Thoracic aorta (tissue), 2 donors: ENCODE results near the gene HMG20A. TPM values are rescaled to one million over a fixed set of nuclear protein-coding genes. Genes with fewer than 3 reads are reported as not detected.

Experiments used
- ATAC-seq: fragments of 150-250 bp; one replicate; pipeline ENCODE4 v1.8.0; 2017; ENCODE audit warnings: low read depth; ENCODE audit not compliant: insufficient number of reproducible peaks, low FRiP score
- DNase-seq: peaks from one replicate; pipeline ENCODE4 v3.0.0-alpha.2; 2020; ENCODE audit warnings: low spot score
- H3K27ac ChIP-seq, 2 donors: fragments of 200-600 bp; sonication (generic); 1 replicate in 1 of 2; 2 replicates in 1 of 2; pipeline ENCODE4 v1.5.1; 2016; ENCODE audit warnings: mild to moderate bottlenecking in 2 of 2, moderate library complexity in 2 of 2
- H3K27me3 ChIP-seq: fragments of 200-600 bp; sonication (generic); replicated peaks from 2 replicates; pipeline ENCODE4 v1.6.0; 2016; ENCODE audit warnings: mild to moderate bottlenecking; ENCODE audit not compliant: insufficient read depth
- H3K36me3 ChIP-seq: fragments of 200-600 bp; sonication (generic); one replicate; pipeline ENCODE4 v1.5.1; 2016
- H3K4me1 ChIP-seq, 2 donors: fragments of 200-600 bp; sonication (generic); 1 replicate in 1 of 2; 2 replicates in 1 of 2; pipeline versions ENCODE4 v1.5.1 to v1.6.0; 2016; ENCODE audit warnings: low read depth in 2 of 2, mild to moderate bottlenecking in 1 of 2; ENCODE audit not compliant: control insufficient read depth in 1 of 2
- H3K4me3 ChIP-seq: fragments of 200-600 bp; sonication (generic); 2 replicates; pipeline ENCODE4 v1.5.1; 2016; ENCODE audit warnings: mild to moderate bottlenecking
- H3K9me3 ChIP-seq: fragments of 200-600 bp; sonication (generic); 2 replicates; pipeline ENCODE4 v1.5.1; 2016
- CTCF ChIP-seq: fragments of 200-600 bp; sonication (generic); IDR thresholded peaks from one replicate; pipeline ENCODE4 v1.5.1; 2019; ENCODE audit warnings: antibody characterized with exemption
- total RNA-seq, 2 donors: library from RNA; depleted of rRNA; stranded (reverse); fragments of >200 nt; gene quantifications; one replicate each; pipeline versions ENCODE4 v1.1.0 to v1.2.3, GENCODE V29; 2016

The HMG20A gene
- total RNA-seq = 10 to 100 TPM; 25.7 to 47.3 TPM

- no peak for TF ChIP-seq CTCF
- no peaks in the 10 kb centered on the region for H3K9me3 ChIP-seq
- H3K27ac ChIP-seq = peak within 1 kb of the TSS; percentile 93 to 96
- no peaks in the 10 kb centered on the region for H3K36me3 ChIP-seq
- peak within 1 kb of the TSS; percentile 94 for H3K4me3 ChIP-seq
- H3K27me3 ChIP-seq = no peaks in the 10 kb centered on the region
- peak; percentile 43 for ATAC-seq
- H3K4me1 ChIP-seq = peaks cover 43 to 57% of the 10 kb centered on the region in 2 donors
- DNase-seq = no peak
Observed at GRCh38 chr15:77420610-77421369, at the start of gene HMG20A. Gene HMG20A (plus strand): TSS chr15:77420888. CDS start chr15:77458408, 37,520 bp downstream.

- H3K4me1 ChIP-seq = no peaks in the 10 kb centered on the region
- TF ChIP-seq CTCF = no peak
- no peak overlapping the region for H3K4me3 ChIP-seq
- H3K27me3 ChIP-seq = no peaks in the 10 kb centered on the region
- no peaks in the 10 kb centered on the region for H3K9me3 ChIP-seq
- DNase-seq (no peak), ATAC-seq (no peak)
- no peaks in the 10 kb centered on the region for H3K36me3 ChIP-seq
- H3K27ac ChIP-seq = no peak overlapping the region
Observed at GRCh38 chr15:77371850-77372563, 48.7 kb upstream of the HMG20A start.

- ATAC-seq (no peak), DNase-seq (no peak)
- H3K27ac ChIP-seq = no peak overlapping the region
- no peak overlapping the region for H3K4me3 ChIP-seq
- no peaks in the 10 kb centered on the region for H3K4me1 ChIP-seq
- no peaks in the 10 kb centered on the region for H3K27me3 ChIP-seq
- no peaks in the 10 kb centered on the region for H3K36me3 ChIP-seq
- no peak for TF ChIP-seq CTCF
- H3K9me3 ChIP-seq = no peaks in the 10 kb centered on the region
Observed at GRCh38 chr15:77373441-77373840, 47.2 kb upstream of the HMG20A start.

GRCh38 chr15:77375133-77375532, 45.6 kb upstream of the HMG20A start:
- H3K4me1 ChIP-seq = no peaks in the 10 kb centered on the region
- H3K4me3 ChIP-seq = no peak overlapping the region
- ATAC-seq = no peak
- H3K36me3 ChIP-seq = no peaks in the 10 kb centered on the region
- no peaks in the 10 kb centered on the region for H3K27me3 ChIP-seq
- no peak overlapping the region for H3K27ac ChIP-seq
- no peak for DNase-seq
- H3K9me3 ChIP-seq = no peaks in the 10 kb centered on the region
- TF ChIP-seq CTCF = no peak

GRCh38 chr15:77376770-77377169, 43.9 kb upstream of the HMG20A start:
- Histone ChIP-seq H3K4me3 (no peak overlapping the region), H3K36me3 (no peaks in the 10 kb centered on the region), H3K27ac (no peak overlapping the region), H3K4me1 (no peaks in the 10 kb centered on the region), H3K27me3 (no peaks in the 10 kb centered on the region), H3K9me3 (no peaks in the 10 kb centered on the region)
- DNase-seq (no peak), ATAC-seq (no peak)
- TF ChIP-seq CTCF = no peak
